GM12878 (cell line): ENCODE results near the gene TSPEAR. TPM values are rescaled to one million over a fixed set of nuclear protein-coding genes. Genes with fewer than 3 reads are reported as not detected.

ENCODE experiments used
- ATAC-seq: fragments of 200-7000 bp; cut with Tn5 transposase; 3 replicates; pipeline ENCODE4 v1.9.1; 2020; ENCODE audit warnings: mild to moderate bottlenecking, moderate library complexity
- BruUV-seq: library from RNA; stranded (reverse); fragments of 400-500 nt; replicated peaks from 2 replicates; lab custom pipeline; 2021; lab: Mats Ljungman, UMichigan
- CTCF ChIA-PET: fragments of 300-600 bp; sonication (Branson Sonifier 250); formaldehyde crosslinking; extraction: SDS; loops from one replicate; lab custom pipeline; 2021; ENCODE audit warnings: inconsistent platforms; lab: Yijun Ruan, JAX
- POLR2A ChIA-PET: fragments of 350-600 bp; formaldehyde crosslinking; extraction: SDS; loops from one replicate; lab custom pipeline; 2021; ENCODE audit warnings: inconsistent platforms; lab: Charles Lee
- RAD21 ChIA-PET: fragments of 300-600 bp; sonication (Branson Sonifier 250); formaldehyde crosslinking; loops from one replicate; lab custom pipeline; 2023; ENCODE audit warnings: antibody characterized with exemption; ENCODE audit not compliant: unreplicated experiment; lab: Charles Lee
- SMC1A ChIA-PET: fragments of 300-600 bp; sonication (Branson Sonifier 250); formaldehyde crosslinking; loops from one replicate; lab custom pipeline; 2023; ENCODE audit not compliant: unreplicated experiment, uncharacterized antibody; lab: Charles Lee
- DNase-seq: peaks from one replicate; pipeline ENCODE4 v3.0.0-alpha.2; 2011; ENCODE audit warnings: low read depth, low spot score
- FAIRE-seq: peaks from 3 replicates; lab custom pipeline; 2011; peaks lifted over from hg19 to GRCh38; lab: Jason Lieb, UNC
- H2AFZ ChIP-seq: 2 replicates; pipeline ENCODE4 v1.6.0; 2011; ENCODE audit warnings: low read depth, low read length, control low read depth; ENCODE audit not compliant: control insufficient read depth
- H3K27ac ChIP-seq: 2 replicates; pipeline ENCODE4 v1.5.1; 2011; ENCODE audit warnings: control low read depth; ENCODE audit not compliant: control insufficient read depth, insufficient read depth
- H3K27me3 ChIP-seq, 2 experiments: replicated peaks in 1 of 2; 2 replicates each; pipeline versions ENCODE4 v1.6.0 to v1.6.1; 2011; ENCODE audit warnings: low read length in 1 of 2; ENCODE audit not compliant: control insufficient read depth in 2 of 2, insufficient read depth in 2 of 2
- H3K36me3 ChIP-seq, 2 experiments: 2 replicates each; pipeline ENCODE4 v1.5.1; 2011; ENCODE audit warnings: low read length in 1 of 2; ENCODE audit not compliant: control insufficient read depth in 2 of 2, insufficient read depth in 2 of 2
- H3K4me1 ChIP-seq: 2 replicates; pipeline ENCODE4 v1.6.1; 2011; ENCODE audit warnings: mild to moderate bottlenecking, low read length, moderate library complexity, mixed read lengths; ENCODE audit not compliant: control insufficient read depth, insufficient read depth
- H3K4me2 ChIP-seq: 2 replicates; pipeline ENCODE4 v1.6.0; 2011; ENCODE audit warnings: control low read depth; ENCODE audit not compliant: control insufficient read depth, insufficient read depth
- H3K4me3 ChIP-seq: fragments of 200-600 bp; sonication (generic); 2 replicates; pipeline ENCODE4 v1.5.1; 2016
- H3K79me2 ChIP-seq: 2 replicates; pipeline ENCODE4 v1.6.0; 2011; ENCODE audit warnings: low read length; ENCODE audit not compliant: control insufficient read depth, insufficient read depth
- H3K9ac ChIP-seq: 2 replicates; pipeline ENCODE4 v1.8.0; 2011; ENCODE audit warnings: low read length, control low read depth, mixed read lengths; ENCODE audit not compliant: control insufficient read depth, insufficient read depth
- H3K9me3 ChIP-seq: replicated peaks from 3 replicates; pipeline ENCODE4 v1.5.1; 2011; ENCODE audit warnings: mild to moderate bottlenecking, low read length; ENCODE audit not compliant: control insufficient read depth, insufficient read depth
- H4K20me1 ChIP-seq: 2 replicates; pipeline ENCODE4 v1.6.0; 2011; ENCODE audit not compliant: control insufficient read depth, insufficient read depth
- CHD1 ChIP-seq: IDR thresholded peaks from 2 replicates; pipeline ENCODE4 v1.6.1; 2012; ENCODE audit warnings: low read depth, low read length, improper control_type of control experiment
- CREM ChIP-seq: IDR thresholded peaks from 2 replicates; pipeline ENCODE4 v1.6.1; 2014; ENCODE audit warnings: antibody characterized with exemption, low read depth
- HCFC1 ChIP-seq: fragments of 150-350 bp; IDR thresholded peaks from 2 replicates; pipeline ENCODE4 v1.6.1; 2014; ENCODE audit warnings: low read length
- MXI1 ChIP-seq: fragments of 150-350 bp; IDR thresholded peaks from 2 replicates; pipeline ENCODE4 v1.6.1; 2011; ENCODE audit warnings: low read depth, mild to moderate bottlenecking, inconsistent platforms, low read length, improper control_type of control experiment
- NFXL1 ChIP-seq: fragments of 450-650 bp; IDR thresholded peaks from 2 replicates; pipeline ENCODE4 v1.6.1; 2017; ENCODE audit warnings: antibody characterized with exemption, mild to moderate bottlenecking, borderline replicate concordance
- NR2C1 ChIP-seq: fragments of 450-650 bp; IDR thresholded peaks from 2 replicates; pipeline ENCODE4 v1.6.1; 2017; ENCODE audit warnings: antibody characterized with exemption, mild to moderate bottlenecking, moderate library complexity
- RCOR1 ChIP-seq: conservative IDR thresholded peaks from 2 replicates; pipeline ENCODE4 v1.6.1; 2012; ENCODE audit warnings: low read depth, low read length, improper control_type of control experiment
- SIN3A ChIP-seq: IDR thresholded peaks from 2 replicates; pipeline ENCODE4 v1.6.1; 2012; ENCODE audit warnings: low read depth, low read length, improper control_type of control experiment
- SMARCA5 ChIP-seq: fragments of 450-650 bp; IDR thresholded peaks from 2 replicates; pipeline ENCODE4 v1.6.1; 2017; ENCODE audit warnings: mild to moderate bottlenecking
- SPI1 ChIP-seq: IDR thresholded peaks from 2 replicates; pipeline ENCODE4 v1.6.1; 2011; ENCODE audit warnings: low read depth, mild to moderate bottlenecking, low read length, moderate library complexity, borderline replicate concordance; ENCODE audit not compliant: insufficient read depth
- TAF1 ChIP-seq: IDR thresholded peaks from 2 replicates; pipeline ENCODE4 v1.6.1; 2011; ENCODE audit warnings: mild to moderate bottlenecking, low read depth, low read length, borderline replicate concordance
- YY1 ChIP-seq: IDR thresholded peaks from 2 replicates; pipeline ENCODE4 v1.6.1; 2011; ENCODE audit warnings: low read depth, mild to moderate bottlenecking, low read length
- ZBTB4 ChIP-seq: fragments of 450-650 bp; formaldehyde crosslinking; IDR thresholded peaks from 2 replicates; pipeline ENCODE4 v1.4.0; 2022; ENCODE audit warnings: mild to moderate bottlenecking, moderate library complexity
- ZNF274 ChIP-seq: IDR thresholded peaks from one replicate; pipeline ENCODE4 v1.8.0; 2011; ENCODE audit not compliant: insufficient read length, insufficient read depth
- ZZZ3 ChIP-seq: IDR thresholded peaks from 2 replicates; pipeline ENCODE4 v1.6.1; 2011; ENCODE audit warnings: low read depth; ENCODE audit not compliant: control insufficient read depth, insufficient read length
- WGBS: methylation state at CpG from one replicate; pipeline ENCODE4 v1.1.6; 2016; ENCODE audit warnings: low lambda C conversion rate; ENCODE audit not compliant: insufficient replicate concordance, insufficient coverage; ENCODE audit errors: missing lambda C conversion rate; 5-methylcytosine and 5-hydroxymethylcytosine counted together
- in situ Hi-C: fragments of 300-500 bp; cut with MboI; formaldehyde crosslinking; loops from 9 replicates; pipeline ENCODE4 v1.14.3; 2018; ENCODE audit warnings: mixed read lengths
- intact Hi-C: fragments of 100-400 bp; cut with micrococcal nuclease; formaldehyde crosslinking; loops from one replicate; pipeline ENCODE4 v1.14.2; 2022; ENCODE audit not compliant: unreplicated experiment
- polyA plus RNA-seq, 11 experiments: library from polyadenylated mRNA; depleted of rRNA in 4 of 11; unstranded in 6 of 11; stranded (reverse) in 5 of 11; fragments of >200 nt; fragmentation: Nextera tagmentation in 4 of 11; fragmentation: Illumina TruSeq in 1 of 11; extraction: Ambion mirVana in 4 of 11; extraction: Trizol in 1 of 11; gene quantifications; 1 replicate in 1 of 11; 2 replicates in 10 of 11; pipeline versions ENCODE4 v1.2.1 to v1.2.3, GENCODE V29; 2011 to 2016; ENCODE audit warnings: inconsistent platforms in 2 of 11, missing spikeins in 2 of 11, low read depth in 1 of 11
- total RNA-seq, 4 experiments: library from RNA; depleted of rRNA in 3 of 4; stranded (reverse); fragments of >200 nt in 3 of 4; fragmentation: Illumina TruSeq in 1 of 4; extraction: Trizol in 1 of 4; gene quantifications; 2 replicates each; pipeline versions ENCODE4 v1.2.1 to v1.2.3, GENCODE V29; 2013 to 2021
- TF ChIP-seq, protein P1 (sequence below): fragments of 150-350 bp; IDR thresholded peaks from 2 replicates; pipeline ENCODE4 v1.6.1; 2014; ENCODE audit warnings: mild to moderate bottlenecking, low read depth, low read length
- TF ChIP-seq, protein P2 (sequence below): fragments of 450-650 bp; IDR thresholded peaks from 2 replicates; pipeline ENCODE4 v1.6.1; 2016; ENCODE audit warnings: mild to moderate bottlenecking
- TF ChIP-seq, protein P3 (sequence below): fragments of 450-650 bp; IDR thresholded peaks from 2 replicates; pipeline ENCODE4 v1.6.1; 2017; ENCODE audit warnings: mild to moderate bottlenecking

TSPEAR gene
- total and polyA plus RNA-seq, 10 of the 15 experiments (the other 5 are each of a cell fraction or from before 2014, with no cell fraction given) = not detected

- Histone ChIP-seq H3K4me2 (no peak overlapping the region), H3K9ac (no peak overlapping the region), H3K36me3 (no peaks in the 10 kb centered on the region), H3K27me3 (no peaks in the 10 kb centered on the region; a peak in 2 of 4 replicates), H2AFZ (no peak overlapping the region), H3K27ac (no peak overlapping the region), H3K4me3 (no peak overlapping the region), H3K79me2 (no peaks in the 10 kb centered on the region), H3K9me3 (no peaks in the 10 kb centered on the region), H3K4me1 (no peaks in the 10 kb centered on the region), H4K20me1 (no peaks in the 10 kb centered on the region)
- in situ Hi-C loops = no loop called here
- ChIA-PET RAD21 (no interaction called here), SMC1A (interaction anchor here (1.7 kb wide), 1 partner anchor 315 kb away, joined by 3 read pairs; no protein-coding TSS in a partner anchor), CTCF (interaction anchor here (0.6 kb wide), 1 partner anchor 134 kb away, joined by 3 read pairs; no protein-coding TSS in a partner anchor), POLR2A (no interaction called here)
- intact Hi-C loops = no loop called here
- no TSS peak for BruUV-seq
- ATAC-seq (no peak), FAIRE-seq (no peak), DNase-seq (no peak)
- TF ChIP-seq CHD1 (no peak), SIN3A (no peak), MXI1 (no peak), SPI1 (no peak), ZNF274 (no peak), NR2C1 (no peak), ZZZ3 (no peak), NFXL1 (no peak), CREM (no peak), HCFC1 (no peak), YY1 (no peak), RCOR1 (no peak), SMARCA5 (no peak), TAF1 (no peak), ZBTB4 (CRISPR knock-in tag) (no peak)
- TF ChIP-seq, protein P1, sequence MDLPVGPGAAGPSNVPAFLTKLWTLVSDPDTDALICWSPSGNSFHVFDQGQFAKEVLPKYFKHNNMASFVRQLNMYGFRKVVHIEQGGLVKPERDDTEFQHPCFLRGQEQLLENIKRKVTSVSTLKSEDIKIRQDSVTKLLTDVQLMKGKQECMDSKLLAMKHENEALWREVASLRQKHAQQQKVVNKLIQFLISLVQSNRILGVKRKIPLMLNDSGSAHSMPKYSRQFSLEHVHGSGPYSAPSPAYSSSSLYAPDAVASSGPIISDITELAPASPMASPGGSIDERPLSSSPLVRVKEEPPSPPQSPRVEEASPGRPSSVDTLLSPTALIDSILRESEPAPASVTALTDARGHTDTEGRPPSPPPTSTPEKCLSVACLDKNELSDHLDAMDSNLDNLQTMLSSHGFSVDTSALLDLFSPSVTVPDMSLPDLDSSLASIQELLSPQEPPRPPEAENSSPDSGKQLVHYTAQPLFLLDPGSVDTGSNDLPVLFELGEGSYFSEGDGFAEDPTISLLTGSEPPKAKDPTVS = no peak
- TF ChIP-seq, protein P2, sequence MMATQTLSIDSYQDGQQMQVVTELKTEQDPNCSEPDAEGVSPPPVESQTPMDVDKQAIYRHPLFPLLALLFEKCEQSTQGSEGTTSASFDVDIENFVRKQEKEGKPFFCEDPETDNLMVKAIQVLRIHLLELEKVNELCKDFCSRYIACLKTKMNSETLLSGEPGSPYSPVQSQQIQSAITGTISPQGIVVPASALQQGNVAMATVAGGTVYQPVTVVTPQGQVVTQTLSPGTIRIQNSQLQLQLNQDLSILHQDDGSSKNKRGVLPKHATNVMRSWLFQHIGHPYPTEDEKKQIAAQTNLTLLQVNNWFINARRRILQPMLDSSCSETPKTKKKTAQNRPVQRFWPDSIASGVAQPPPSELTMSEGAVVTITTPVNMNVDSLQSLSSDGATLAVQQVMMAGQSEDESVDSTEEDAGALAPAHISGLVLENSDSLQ = no peak
- TF ChIP-seq, protein P3, sequence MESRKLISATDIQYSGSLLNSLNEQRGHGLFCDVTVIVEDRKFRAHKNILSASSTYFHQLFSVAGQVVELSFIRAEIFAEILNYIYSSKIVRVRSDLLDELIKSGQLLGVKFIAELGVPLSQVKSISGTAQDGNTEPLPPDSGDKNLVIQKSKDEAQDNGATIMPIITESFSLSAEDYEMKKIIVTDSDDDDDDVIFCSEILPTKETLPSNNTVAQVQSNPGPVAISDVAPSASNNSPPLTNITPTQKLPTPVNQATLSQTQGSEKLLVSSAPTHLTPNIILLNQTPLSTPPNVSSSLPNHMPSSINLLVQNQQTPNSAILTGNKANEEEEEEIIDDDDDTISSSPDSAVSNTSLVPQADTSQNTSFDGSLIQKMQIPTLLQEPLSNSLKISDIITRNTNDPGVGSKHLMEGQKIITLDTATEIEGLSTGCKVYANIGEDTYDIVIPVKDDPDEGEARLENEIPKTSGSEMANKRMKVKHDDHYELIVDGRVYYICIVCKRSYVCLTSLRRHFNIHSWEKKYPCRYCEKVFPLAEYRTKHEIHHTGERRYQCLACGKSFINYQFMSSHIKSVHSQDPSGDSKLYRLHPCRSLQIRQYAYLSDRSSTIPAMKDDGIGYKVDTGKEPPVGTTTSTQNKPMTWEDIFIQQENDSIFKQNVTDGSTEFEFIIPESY = no peak
- WGBS = 56% methylated on average over 5 of the region's 5 CpGs
Observed at GRCh38 chr21:44478801-44479167, 232.6 kb downstream of the TSPEAR start.
